NCI-H1694 (cell line): Measurements from ENCODE around the gene PALLD.

Experiments used
- DNase-seq: peaks from one replicate; lab custom pipeline; 2025; lab: John Stamatoyannopoulos, UW

Gene PALLD

GRCh38 chr4:168832763-168833575, 336.1 kb downstream of the PALLD start:
- no peak for DNase-seq

- DNase-seq, result no peak
Observed at GRCh38 chr4:168833881-168834280, 337.0 kb downstream of the PALLD start.

- DNase-seq, result no peak
Observed at GRCh38 chr4:168835880-168836454, 339.1 kb downstream of the PALLD start.

GRCh38 chr4:168836490-168836889, 339.6 kb downstream of the PALLD start:
- no peak for DNase-seq

GRCh38 chr4:168837922-168838321, 341.1 kb downstream of the PALLD start:
- DNase-seq, result no peak

- DNase-seq, result no peak
Observed at GRCh38 chr4:168839758-168840391, 343.0 kb downstream of the PALLD start.

- no peak for DNase-seq
Observed at GRCh38 chr4:168840392-168840763, 343.5 kb downstream of the PALLD start.

GRCh38 chr4:168841000-168841671, 344.3 kb downstream of the PALLD start:
- DNase-seq, result no peak

- DNase-seq, result no peak
Observed at GRCh38 chr4:168841672-168842019, 344.8 kb downstream of the PALLD start.

- DNase-seq, result no peak
Observed at GRCh38 chr4:168842186-168842585, 345.3 kb downstream of the PALLD start.

- no peak for DNase-seq
Observed at GRCh38 chr4:168843635-168844034, 346.8 kb downstream of the PALLD start.

- no peak for DNase-seq
Observed at GRCh38 chr4:168844353-168845049, 347.6 kb downstream of the PALLD start.

GRCh38 chr4:168845897-168846296, 349.0 kb downstream of the PALLD start:
- DNase-seq, result no peak

- no peak for DNase-seq
Observed at GRCh38 chr4:168846414-168846813, 349.6 kb downstream of the PALLD start.

GRCh38 chr4:168847771-168848502, 351.1 kb downstream of the PALLD start:
- no peak for DNase-seq

GRCh38 chr4:168849030-168849675, 352.3 kb downstream of the PALLD start:
- no peak for DNase-seq

- DNase-seq, result no peak
Observed at GRCh38 chr4:168849997-168850396, 353.1 kb downstream of the PALLD start.

GRCh38 chr4:168852387-168852786, 355.5 kb downstream of the PALLD start:
- no peak for DNase-seq

GRCh38 chr4:168852933-168853713, 356.3 kb downstream of the PALLD start:
- no peak for DNase-seq

- DNase-seq, result no peak
Observed at GRCh38 chr4:168853770-168854169, 356.9 kb downstream of the PALLD start.
